Spleen (tissue), 11 donors: ENCODE measurements around the gene PHC2. TPM values are rescaled to one million over a fixed set of nuclear protein-coding genes. Genes with fewer than 3 reads are reported as not detected.
A peak's percentile ranks its signal among the peaks of the same experiment; 100 is the strongest.

Source experiments
- DNase-seq: peaks from one replicate; pipeline ENCODE4 v3.0.0-alpha.2; 2020
- H3K27ac ChIP-seq, 8 donors: fragments of 200-600 bp; sonication (generic) in 7 of 8; 1 replicate in 4 of 8; 2 replicates in 4 of 8; pipeline versions ENCODE4 v1.5.0 to v1.8.0; 2016 to 2021; ENCODE audit warnings: inconsistent platforms in 4 of 8, mild to moderate bottlenecking in 4 of 8, moderate library complexity in 1 of 8
- H3K27me3 ChIP-seq, 7 donors: fragments of 200-600 bp; sonication (generic) in 6 of 7; replicated peaks in 1 of 7; 1 replicate in 4 of 7; 2 replicates in 3 of 7; pipeline versions ENCODE4 v1.5.0 to v1.8.0; 2016 to 2021; ENCODE audit warnings: inconsistent platforms in 3 of 7, mild to moderate bottlenecking in 1 of 7
- H3K36me3 ChIP-seq, 6 donors: fragments of 200-600 bp; sonication (generic) in 5 of 6; 1 replicate in 4 of 6; 2 replicates in 2 of 6; pipeline versions ENCODE4 v1.5.0 to v1.8.0; 2016 to 2021; ENCODE audit warnings: inconsistent platforms in 2 of 6
- H3K4me1 ChIP-seq, 6 donors: fragments of 200-600 bp; sonication (generic) in 5 of 6; 1 replicate in 3 of 6; 2 replicates in 3 of 6; pipeline versions ENCODE4 v1.5.0 to v1.8.0; 2016 to 2021; ENCODE audit warnings: inconsistent platforms in 3 of 6
- H3K4me3 ChIP-seq, 8 donors: fragments of 200-600 bp; sonication (generic) in 7 of 8; 1 replicate in 4 of 8; 2 replicates in 4 of 8; pipeline versions ENCODE4 v1.5.0 to v1.8.0; 2016 to 2021; ENCODE audit warnings: inconsistent platforms in 4 of 8, mild to moderate bottlenecking in 4 of 8, moderate library complexity in 2 of 8
- H3K9me3 ChIP-seq, 8 donors: fragments of 200-600 bp; sonication (generic) in 7 of 8; 1 replicate in 4 of 8; 2 replicates in 4 of 8; pipeline versions ENCODE4 v1.5.0 to v1.8.0; 2016 to 2021; ENCODE audit warnings: inconsistent platforms in 4 of 8
- POLR2A ChIP-seq, 3 donors: fragments of 450-650 bp; IDR thresholded peaks; one replicate each; pipeline ENCODE4 v1.5.1; 2017; ENCODE audit warnings: antibody characterized with exemption in 3 of 3, mild to moderate bottlenecking in 1 of 3
- POLR2AphosphoS5 ChIP-seq, 3 donors: sonication (generic); formaldehyde crosslinking; IDR thresholded peaks; one replicate each; pipeline ENCODE4 v1.5.1; 2017; ENCODE audit warnings: antibody characterized with exemption in 3 of 3
- WGBS, 5 donors: extraction: QIAGEN DNeasy Blood & Tissue Kit in 3 of 5; methylation state at CpG; one replicate each; pipeline versions ENCODE4 v1.1.5 to v1.1.7; 2013 to 2018; 5-methylcytosine and 5-hydroxymethylcytosine counted together
- intact Hi-C: fragments of 100-400 bp; cut with DNase I; formaldehyde crosslinking; loops from one replicate; pipeline ENCODE4 v1.15.0; 2023; ENCODE audit warnings: low total_unique reads
- polyA plus RNA-seq, 3 donors: library from polyadenylated mRNA; stranded (reverse); fragments of 200-250 nt; gene quantifications; one replicate each; pipeline ENCODE4 v1.2.1, GENCODE V29; 2013
- total RNA-seq, 7 donors: library from RNA; depleted of rRNA in 3 of 7; stranded (reverse); fragments of >200 nt in 3 of 7; fragmentation: NEBNext Ultra II Directional in 4 of 7; extraction: Animal tissue kit (Norgen Biotek cat#: 25700) in 4 of 7; gene quantifications; one replicate each; pipeline versions ENCODE4 v1.1.0 to v1.2.1, GENCODE V29; 2016 to 2021
- TF ChIP-seq, protein P1 (sequence below), 11 experiments: fragments of 200-600 bp in 7 of 11; fragments of 450-650 bp in 4 of 11; sonication (generic) in 4 of 11; IDR thresholded peaks in 8 of 11; conservative IDR thresholded peaks in 3 of 11; 1 replicate in 7 of 11; 2 replicates in 4 of 11; pipeline versions ENCODE4 v1.4.0 to v1.8.0; 2016 to 2021; ENCODE audit warnings: antibody characterized with exemption in 11 of 11, inconsistent platforms in 4 of 11, mild to moderate bottlenecking in 1 of 11
- donor health status: healthy with polysubstance abuse.
- donor health status: DM: no; HTN: no; CAD: no; lungs with moderate emphysema.
- donor health status: DM: no; HTN: no; CAD: no.
- donor health status: Bipolar disorder and iron deficiency.
- donor health status: healthy.
- donor health status: DM: no; HTN: no; CAD: no.
- donor health status: DM: yes; HTN: yes; CAD: no.

The PHC2 gene
- total and polyA plus RNA-seq, 10 donors = 51.1 to 272 (median 136) TPM

DNA sequence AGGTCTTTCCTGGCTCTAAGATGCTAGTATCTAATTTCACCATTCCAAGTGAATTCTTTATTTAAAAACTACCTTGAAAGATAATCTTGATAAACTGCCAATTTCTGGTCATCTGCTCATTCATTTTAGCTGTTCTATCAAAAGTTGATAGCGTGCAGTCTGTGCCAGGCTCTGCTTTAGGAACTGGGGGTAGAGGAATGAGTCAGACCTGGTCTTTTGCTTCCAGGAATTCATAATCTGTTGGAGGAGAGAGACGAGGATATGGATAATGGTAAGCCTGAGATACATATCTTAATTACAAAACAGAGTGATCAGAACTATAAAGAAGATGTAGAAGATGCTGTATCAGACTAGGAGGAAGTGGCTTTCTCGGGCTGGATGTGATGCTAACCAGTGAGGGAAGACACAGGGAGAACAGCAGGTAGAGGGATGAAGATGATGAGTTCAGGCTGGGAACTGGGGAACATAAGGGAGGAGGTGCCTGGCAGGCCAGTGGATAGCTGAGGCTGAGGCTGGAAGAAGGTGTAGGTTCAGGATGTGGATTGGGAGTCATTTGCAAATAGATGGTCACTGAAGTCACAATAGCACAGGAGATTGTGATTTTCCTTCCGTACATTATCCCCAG, 12.3 kb upstream of the PHC2 start:
- Histone ChIP-seq H3K4me1 (peaks cover 0 to 37% (median 0%) of the 10 kb centered on the region in 6 donors), H3K9me3 (no peaks in the 10 kb centered on the region), H3K36me3 (no peaks in the 10 kb centered on the region), H3K27ac (peak overlapping the region in 4 of 8 donors; percentile 50 to 59 (median 54)), H3K27me3 (peaks cover 0 to 10% (median 0%) of the 10 kb centered on the region in 7 donors), H3K4me3 (no peak overlapping the region)
- DNase-seq = no peak
- 41 to 52% (median 44%) methylated on average over 4 of the region's 4 CpGs for WGBS, 5 donors
- intact Hi-C loops = no loop called here
- TF ChIP-seq, protein P1, sequence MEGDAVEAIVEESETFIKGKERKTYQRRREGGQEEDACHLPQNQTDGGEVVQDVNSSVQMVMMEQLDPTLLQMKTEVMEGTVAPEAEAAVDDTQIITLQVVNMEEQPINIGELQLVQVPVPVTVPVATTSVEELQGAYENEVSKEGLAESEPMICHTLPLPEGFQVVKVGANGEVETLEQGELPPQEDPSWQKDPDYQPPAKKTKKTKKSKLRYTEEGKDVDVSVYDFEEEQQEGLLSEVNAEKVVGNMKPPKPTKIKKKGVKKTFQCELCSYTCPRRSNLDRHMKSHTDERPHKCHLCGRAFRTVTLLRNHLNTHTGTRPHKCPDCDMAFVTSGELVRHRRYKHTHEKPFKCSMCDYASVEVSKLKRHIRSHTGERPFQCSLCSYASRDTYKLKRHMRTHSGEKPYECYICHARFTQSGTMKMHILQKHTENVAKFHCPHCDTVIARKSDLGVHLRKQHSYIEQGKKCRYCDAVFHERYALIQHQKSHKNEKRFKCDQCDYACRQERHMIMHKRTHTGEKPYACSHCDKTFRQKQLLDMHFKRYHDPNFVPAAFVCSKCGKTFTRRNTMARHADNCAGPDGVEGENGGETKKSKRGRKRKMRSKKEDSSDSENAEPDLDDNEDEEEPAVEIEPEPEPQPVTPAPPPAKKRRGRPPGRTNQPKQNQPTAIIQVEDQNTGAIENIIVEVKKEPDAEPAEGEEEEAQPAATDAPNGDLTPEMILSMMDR (IDR thresholded peaks at IDR 0.05 in 8 of 11, conservative IDR thresholded peaks at IDR 0.05 in 3 of 11) = no peak
- TF ChIP-seq POLR2AphosphoS5 (IDR thresholded peaks at IDR 0.05) (no peak), POLR2A (IDR thresholded peaks at IDR 0.05) (no peak)

- Histone ChIP-seq H3K36me3 (no peaks in the 10 kb centered on the region), H3K27me3 (peaks cover 0 to 10% (median 0%) of the 10 kb centered on the region in 7 donors), H3K9me3 (no peaks in the 10 kb centered on the region), H3K27ac (no peak overlapping the region), H3K4me3 (no peak overlapping the region), H3K4me1 (peaks cover 0 to 37% (median 0%) of the 10 kb centered on the region in 6 donors)
- WGBS, 5 donors = 65 to 81% (median 70%) methylated on average over 1 of the region's 1 CpG
- TF ChIP-seq POLR2AphosphoS5 (IDR thresholded peaks at IDR 0.05) (no peak), POLR2A (IDR thresholded peaks at IDR 0.05) (no peak)
- TF ChIP-seq, protein P1 (IDR thresholded peaks at IDR 0.05 in 8 of 11, conservative IDR thresholded peaks at IDR 0.05 in 3 of 11) = no peak
- DNase-seq = no peak
- intact Hi-C loops = no loop called here
Measured at GRCh38 chr1:33442141-33442540, 11.2 kb upstream of the PHC2 start.

GRCh38 chr1:33441088-33441745, 10.3 kb upstream of the PHC2 start:
- no peak for DNase-seq
- no peak overlapping the region for H3K27ac ChIP-seq
- H3K4me1 ChIP-seq = peaks cover 0 to 37% (median 0%) of the 10 kb centered on the region in 6 donors
- H3K4me3 ChIP-seq = no peak overlapping the region
- no peaks in the 10 kb centered on the region for H3K9me3 ChIP-seq
- H3K36me3 ChIP-seq = no peaks in the 10 kb centered on the region
- WGBS, 5 donors = 70 to 80% (median 77%) methylated on average over 6 of the region's 6 CpGs
- no peak for TF ChIP-seq POLR2A (IDR thresholded peaks at IDR 0.05)
- no peak for TF ChIP-seq POLR2AphosphoS5 (IDR thresholded peaks at IDR 0.05)
- TF ChIP-seq, protein P1 (IDR thresholded peaks at IDR 0.05 in 8 of 11, conservative IDR thresholded peaks at IDR 0.05 in 3 of 11) = no peak
- intact Hi-C loops = no loop called here
- peaks cover 0 to 10% (median 0%) of the 10 kb centered on the region in 7 donors for H3K27me3 ChIP-seq

DNA sequence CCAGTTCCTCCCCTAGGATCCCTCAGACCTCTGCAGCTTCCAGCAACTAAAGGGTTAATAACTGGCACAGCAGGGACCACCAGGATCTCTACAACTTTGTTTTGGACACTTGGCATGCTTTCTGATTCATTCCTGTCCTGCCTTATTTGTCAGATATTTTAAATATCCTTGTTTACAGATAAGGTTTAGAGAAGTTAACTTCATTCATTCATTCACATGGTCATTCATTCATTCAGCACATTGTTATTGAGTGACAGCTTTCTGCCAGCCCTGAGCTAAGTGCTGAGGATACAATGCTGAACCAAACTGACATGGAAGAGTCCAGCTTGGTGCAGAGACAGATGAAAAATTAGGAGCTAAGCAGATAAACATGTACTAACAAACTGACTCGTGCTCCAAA, 8.8 kb upstream of the PHC2 start:
- H3K27ac ChIP-seq = no peak overlapping the region
- peaks cover 0 to 10% (median 0%) of the 10 kb centered on the region in 7 donors for H3K27me3 ChIP-seq
- TF ChIP-seq, protein P1 (IDR thresholded peaks at IDR 0.05 in 8 of 11, conservative IDR thresholded peaks at IDR 0.05 in 3 of 11) = no peak
- TF ChIP-seq POLR2A (IDR thresholded peaks at IDR 0.05) (no peak), POLR2AphosphoS5 (IDR thresholded peaks at IDR 0.05) (no peak)
- no peaks in the 10 kb centered on the region for H3K9me3 ChIP-seq
- no peak overlapping the region for H3K4me3 ChIP-seq
- DNase-seq = no peak
- no peaks in the 10 kb centered on the region for H3K36me3 ChIP-seq
- H3K4me1 ChIP-seq = peaks cover 0 to 26% (median 2%) of the 10 kb centered on the region in 6 donors
- 65 to 85% (median 71%) methylated on average over 1 of the region's 1 CpG for WGBS, 5 donors
- intact Hi-C loops = no loop called here
